Suprapubic skin (tissue), 4 donors: ENCODE measurements around the gene TRIM37. TPM values are rescaled to one million over a fixed set of nuclear protein-coding genes. Genes with fewer than 3 reads are reported as not detected.
A peak's percentile ranks its signal among the peaks of the same experiment; 100 is the strongest.

Experiments
- DNase-seq, 2 donors: peaks; one replicate each; pipeline ENCODE4 v3.0.0-alpha.2; 2019; ENCODE audit warnings: low spot score in 2 of 2
- H3K27ac ChIP-seq: fragments of 200-600 bp; sonication (generic); one replicate; pipeline ENCODE4 v1.5.1; 2019
- H3K27me3 ChIP-seq: fragments of 200-600 bp; sonication (generic); one replicate; pipeline ENCODE4 v1.5.1; 2019
- H3K36me3 ChIP-seq: fragments of 200-600 bp; sonication (generic); one replicate; pipeline ENCODE4 v1.5.1; 2019
- H3K4me1 ChIP-seq: fragments of 200-600 bp; sonication (generic); one replicate; pipeline ENCODE4 v1.5.1; 2019
- H3K4me3 ChIP-seq: fragments of 200-600 bp; sonication (generic); one replicate; pipeline ENCODE4 v1.5.1; 2019; ENCODE audit warnings: mild to moderate bottlenecking
- H3K9me3 ChIP-seq: fragments of 200-600 bp; sonication (generic); one replicate; pipeline ENCODE4 v1.5.1; 2019
- CTCF ChIP-seq, 2 donors: fragments of 200-600 bp in 1 of 2; fragments of 450-650 bp in 1 of 2; sonication (generic) in 1 of 2; IDR thresholded peaks; one replicate each; pipeline ENCODE4 v1.5.1; 2016 to 2019; ENCODE audit warnings: antibody characterized with exemption in 2 of 2, mild to moderate bottlenecking in 1 of 2, moderate library complexity in 1 of 2
- EP300 ChIP-seq: sonication (generic); formaldehyde crosslinking; IDR thresholded peaks from one replicate; pipeline ENCODE4 v1.6.1; 2017; ENCODE audit warnings: antibody characterized with exemption
- POLR2A ChIP-seq, 2 donors: fragments of 450-650 bp; IDR thresholded peaks; one replicate each; pipeline ENCODE4 v1.6.1; 2017; ENCODE audit warnings: antibody characterized with exemption in 2 of 2, mild to moderate bottlenecking in 2 of 2, moderate library complexity in 2 of 2
- POLR2AphosphoS5 ChIP-seq, 3 donors: sonication (generic); formaldehyde crosslinking; IDR thresholded peaks; one replicate each; pipeline ENCODE4 v1.6.1; 2017; ENCODE audit warnings: antibody characterized with exemption in 3 of 3
- WGBS: methylation state at CpG from one replicate; pipeline ENCODE4 v1.1.5; 2018; 5-methylcytosine and 5-hydroxymethylcytosine counted together
- total RNA-seq, 4 donors: library from RNA; depleted of rRNA; stranded (reverse); fragments of >200 nt; gene quantifications; one replicate each; pipeline ENCODE4 v1.1.0, GENCODE V29; 2016

TRIM37 gene
- total RNA-seq, 4 donors from 2014 or later: 11.1 to 18.3 (median 14.6) TPM

DNA sequence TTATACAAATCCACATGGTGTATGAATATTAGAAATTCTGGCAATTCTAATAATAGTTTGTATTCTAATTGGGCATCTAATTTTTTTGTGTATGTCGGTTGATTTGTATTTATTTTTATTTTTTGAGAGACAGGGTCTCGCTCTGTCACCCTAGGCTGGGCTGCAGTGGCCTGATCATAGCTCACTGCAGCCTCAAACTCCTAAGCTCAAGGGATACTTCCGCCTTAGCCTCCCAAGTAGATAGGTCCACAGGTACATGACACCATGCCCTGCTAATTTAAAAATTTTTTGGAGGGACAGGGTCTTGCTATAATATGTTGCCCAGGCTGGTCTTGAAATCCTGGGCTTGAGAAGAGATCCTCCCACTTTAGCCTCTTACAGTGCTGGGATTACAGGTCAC is 104.6 kb downstream of the TRIM37 start:
- no peak overlapping the region for H3K4me3 ChIP-seq
- no peak for DNase-seq
- no peaks in the 10 kb centered on the region for H3K4me1 ChIP-seq
- H3K9me3 ChIP-seq: no peaks in the 10 kb centered on the region
- H3K36me3 ChIP-seq: peaks cover 30% of the 10 kb centered on the region
- no peaks in the 10 kb centered on the region for H3K27me3 ChIP-seq
- H3K27ac ChIP-seq: no peak overlapping the region
- no peak for TF ChIP-seq CTCF (IDR thresholded peaks at IDR 0.05)
- no peak for TF ChIP-seq EP300
- no peak for TF ChIP-seq POLR2A (IDR thresholded peaks at IDR 0.05)
- WGBS: 89% methylated on average over 3 of the region's 3 CpGs

DNA sequence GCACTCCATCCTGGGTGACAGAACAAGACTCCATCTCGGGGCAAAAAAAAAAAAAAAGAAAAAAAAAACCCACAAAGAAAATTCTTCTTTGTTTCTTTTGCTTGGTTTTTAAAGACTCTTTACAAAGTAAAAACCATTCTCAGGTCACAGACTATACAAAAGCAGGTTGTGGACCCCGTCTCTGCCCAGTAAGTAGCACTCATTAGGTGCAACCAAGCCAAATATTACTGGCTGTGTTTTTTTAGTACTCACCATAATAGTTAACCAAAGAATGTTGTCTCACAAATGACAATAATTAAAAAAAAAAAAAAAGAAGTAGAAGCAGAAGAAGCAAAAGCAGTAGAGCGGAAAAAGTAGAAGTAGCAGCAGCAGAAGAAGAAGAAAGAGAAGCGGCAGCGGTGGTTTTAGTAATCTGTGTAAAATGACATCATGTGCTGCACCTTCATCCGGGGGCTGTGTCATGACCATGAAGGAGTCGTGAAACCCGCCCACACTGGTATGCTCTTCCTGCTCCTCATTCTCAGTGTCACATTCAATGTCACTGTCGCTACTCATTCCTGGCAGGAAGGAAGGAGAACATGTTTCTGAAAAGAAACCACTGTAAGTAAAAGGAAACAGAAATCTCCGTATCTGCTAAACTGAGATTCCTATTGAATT is 105.4 kb downstream of the TRIM37 start:
- DNase-seq: no peak
- TF ChIP-seq CTCF (IDR thresholded peaks at IDR 0.05) (no peak), POLR2AphosphoS5 (IDR thresholded peaks at IDR 0.05) (no peak), EP300 (no peak), POLR2A (IDR thresholded peaks at IDR 0.05) (no peak)
- 65% methylated on average over 10 of the region's 10 CpGs for WGBS

GRCh38 chr17:59000022-59000421 is 106.7 kb downstream of the TRIM37 start:
- Histone ChIP-seq H3K4me3 (no peak overlapping the region), H3K4me1 (no peaks in the 10 kb centered on the region), H3K9me3 (no peaks in the 10 kb centered on the region), H3K27ac (no peak overlapping the region), H3K36me3 (peaks cover 28% of the 10 kb centered on the region), H3K27me3 (no peaks in the 10 kb centered on the region)
- 96% methylated on average over 1 of the region's 1 CpG for WGBS
- TF ChIP-seq POLR2A (IDR thresholded peaks at IDR 0.05): no peak
- no peak for TF ChIP-seq CTCF (IDR thresholded peaks at IDR 0.05)
- TF ChIP-seq EP300: no peak
- TF ChIP-seq POLR2AphosphoS5 (IDR thresholded peaks at IDR 0.05): no peak
- DNase-seq: no peak

More for the DNA sequence above, 105.4 kb downstream of the TRIM37 start:
- H3K27ac ChIP-seq: no peak overlapping the region
- H3K36me3 ChIP-seq: peaks cover 28% of the 10 kb centered on the region
- H3K4me3 ChIP-seq: peak overlapping the region; percentile 6
- H3K9me3 ChIP-seq: no peaks in the 10 kb centered on the region
- no peaks in the 10 kb centered on the region for H3K4me1 ChIP-seq
- H3K27me3 ChIP-seq: no peaks in the 10 kb centered on the region

DNA sequence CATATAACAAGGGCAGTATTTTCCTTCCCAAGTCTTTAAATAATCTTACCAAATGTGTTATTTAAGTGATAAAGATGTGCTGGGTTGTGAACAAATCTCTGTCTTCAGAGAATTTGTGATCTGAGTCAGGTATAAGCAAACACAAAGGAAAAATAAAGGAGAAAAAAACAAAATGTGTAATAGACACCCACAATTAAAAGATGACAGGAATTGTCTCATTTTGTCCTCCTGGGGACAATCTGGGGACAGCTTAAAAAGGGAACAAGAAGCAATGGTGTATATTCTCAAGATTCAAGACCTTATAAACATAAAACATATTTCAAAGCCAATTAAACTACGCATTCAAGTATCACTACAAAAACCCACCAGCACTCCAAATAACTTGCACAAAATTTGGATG is 107.2 kb downstream of the TRIM37 start:
- WGBS: 93% methylated on average over 1 of the region's 1 CpG
- Histone ChIP-seq H3K9me3 (no peaks in the 10 kb centered on the region), H3K36me3 (peaks cover 28% of the 10 kb centered on the region), H3K4me1 (no peaks in the 10 kb centered on the region), H3K27me3 (no peaks in the 10 kb centered on the region), H3K4me3 (no peak overlapping the region), H3K27ac (no peak overlapping the region)
- no peak for TF ChIP-seq EP300
- no peak for TF ChIP-seq POLR2AphosphoS5 (IDR thresholded peaks at IDR 0.05)
- no peak for TF ChIP-seq CTCF (IDR thresholded peaks at IDR 0.05)
- no peak for TF ChIP-seq POLR2A (IDR thresholded peaks at IDR 0.05)
- no peak for DNase-seq

DNA sequence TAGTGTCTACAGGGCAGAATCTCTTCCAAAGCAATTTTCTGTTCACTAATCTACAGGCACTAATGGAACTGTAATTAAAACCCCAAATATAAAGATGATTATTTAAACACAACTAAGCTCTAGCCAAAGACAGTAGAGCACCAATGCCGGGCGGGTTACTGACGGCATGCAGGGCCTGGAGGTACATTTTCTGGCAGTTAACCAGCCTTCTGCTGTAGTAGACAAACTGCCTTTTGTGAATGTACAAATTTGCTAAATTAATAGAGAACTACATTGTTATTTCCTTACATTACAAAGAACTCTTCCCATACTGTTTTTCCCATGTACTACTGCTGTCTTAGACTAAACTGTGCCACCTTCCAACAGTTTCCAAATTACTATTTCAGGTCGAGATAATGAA is 107.8 kb downstream of the TRIM37 start:
- no peak overlapping the region for H3K4me3 ChIP-seq
- DNase-seq: no peak
- H3K9me3 ChIP-seq: no peaks in the 10 kb centered on the region
- H3K4me1 ChIP-seq: no peaks in the 10 kb centered on the region
- H3K27me3 ChIP-seq: no peaks in the 10 kb centered on the region
- no peak for TF ChIP-seq POLR2A (IDR thresholded peaks at IDR 0.05)
- no peak for TF ChIP-seq CTCF (IDR thresholded peaks at IDR 0.05)
- no peak for TF ChIP-seq POLR2AphosphoS5 (IDR thresholded peaks at IDR 0.05)
- TF ChIP-seq EP300: no peak
- no peak overlapping the region for H3K27ac ChIP-seq
- 53% methylated on average over 4 of the region's 4 CpGs for WGBS
- peaks cover 28% of the 10 kb centered on the region for H3K36me3 ChIP-seq
